NCI-H1436 (cell line): ENCODE data around the gene ZC3H8.
"Not testable (repeated sequence)": the region's sequence is repeated elsewhere in the genome, so short reads cannot be mapped to it uniquely, and the experiment has no call there.

Experiments used
- DNase-seq: peaks from one replicate; lab custom pipeline; 2025; lab: John Stamatoyannopoulos, UW

Gene ZC3H8

DNA sequence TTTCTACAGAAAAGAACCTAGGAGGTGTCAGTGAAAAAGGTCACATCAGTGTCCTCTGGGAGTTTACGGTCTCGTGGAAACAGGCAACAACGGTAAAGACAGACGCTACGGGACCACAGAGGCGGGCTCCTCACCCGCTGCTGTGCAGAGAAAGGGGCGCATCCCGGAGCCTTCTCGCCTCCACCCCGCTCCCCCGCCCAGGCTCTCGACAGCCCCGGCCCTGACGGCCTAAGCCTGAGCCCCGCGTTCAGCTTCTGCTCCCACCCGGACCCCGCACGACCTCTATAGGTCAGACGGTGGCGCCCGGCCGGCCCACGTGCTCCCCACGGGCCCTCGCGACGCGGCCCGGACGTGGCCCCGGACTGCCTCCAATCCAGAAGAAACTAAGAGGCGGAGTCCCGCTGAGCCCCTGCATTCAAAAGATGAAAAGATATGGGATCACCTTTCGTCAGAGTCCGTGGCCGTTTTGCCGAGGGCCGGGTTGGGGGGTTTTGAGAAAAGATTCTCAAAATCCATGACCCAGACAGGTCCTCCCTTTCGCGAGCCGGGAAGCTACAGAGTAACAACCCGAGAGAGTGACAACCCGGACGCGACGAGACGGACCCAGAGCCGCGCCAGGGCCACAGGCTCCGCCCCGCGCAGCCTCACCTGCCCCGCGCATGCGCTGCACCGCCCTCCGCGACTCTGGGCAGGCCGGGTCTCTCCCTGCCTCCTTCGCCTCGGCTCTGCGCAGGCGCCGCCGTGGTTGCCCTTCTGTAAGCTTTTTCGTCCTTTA lies at the start of gene ZC3H8:
ZC3H8 (minus strand) TSS at position 577 of the 775 bp plus-strand sequence; CDS start at position 516, 61 bp downstream.
- DNase-seq = peak; percentile 87

DNA sequence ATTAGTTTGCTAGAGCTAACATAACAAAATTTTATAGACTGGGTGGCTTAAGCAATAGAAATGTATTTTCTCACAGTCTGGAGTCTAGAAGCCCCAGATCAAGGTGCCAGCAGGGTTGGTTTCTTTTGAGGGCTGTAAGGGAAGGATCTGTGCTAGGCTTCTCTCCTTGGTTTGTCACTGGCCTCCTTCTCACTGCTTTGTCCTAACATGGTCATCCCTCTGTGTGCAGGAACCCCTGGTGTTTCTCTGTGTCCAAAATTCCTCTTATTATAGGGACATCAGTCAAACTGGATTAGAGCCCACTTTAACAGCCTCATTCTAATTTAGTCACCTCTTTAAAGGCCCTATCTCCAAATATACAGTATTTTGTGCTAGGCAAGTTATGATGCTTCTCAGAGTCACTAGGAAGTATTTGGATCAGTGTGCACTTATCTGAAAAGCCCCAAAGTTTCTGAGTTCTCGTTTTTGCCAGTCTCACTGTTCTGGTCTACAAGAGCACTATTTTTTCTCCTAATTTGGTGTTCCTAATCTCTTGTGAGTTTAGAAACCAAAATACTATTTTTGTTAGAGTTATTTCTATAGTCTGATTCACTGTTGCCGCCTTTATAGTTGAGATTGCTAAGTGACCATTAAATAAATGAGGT lies 49.6 kb upstream of the ZC3H8 start:
- no peak for DNase-seq

DNA sequence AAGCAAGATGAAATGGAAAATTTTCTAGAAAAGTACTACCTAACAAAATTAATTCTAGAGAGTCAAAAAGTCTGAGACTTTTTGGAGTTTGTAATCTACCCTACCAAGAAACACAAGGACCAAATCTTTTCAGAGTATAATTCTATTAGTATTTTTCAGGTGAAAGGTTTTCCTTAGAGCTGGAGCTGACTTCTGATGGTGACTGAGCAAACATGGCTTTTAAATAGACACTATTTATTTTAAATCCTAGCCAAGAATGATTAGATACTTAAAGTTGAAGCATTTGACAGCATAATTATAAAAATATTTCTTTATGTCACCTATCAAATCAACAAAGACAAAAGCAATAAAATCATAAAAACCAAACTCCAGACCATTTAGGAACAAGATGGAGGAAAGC lies 47.1 kb upstream of the ZC3H8 start:
- DNase-seq = no peak

- no peak for DNase-seq
Observed at GRCh38 chr2:112301171-112301584, 46.3 kb upstream of the ZC3H8 start.

DNA sequence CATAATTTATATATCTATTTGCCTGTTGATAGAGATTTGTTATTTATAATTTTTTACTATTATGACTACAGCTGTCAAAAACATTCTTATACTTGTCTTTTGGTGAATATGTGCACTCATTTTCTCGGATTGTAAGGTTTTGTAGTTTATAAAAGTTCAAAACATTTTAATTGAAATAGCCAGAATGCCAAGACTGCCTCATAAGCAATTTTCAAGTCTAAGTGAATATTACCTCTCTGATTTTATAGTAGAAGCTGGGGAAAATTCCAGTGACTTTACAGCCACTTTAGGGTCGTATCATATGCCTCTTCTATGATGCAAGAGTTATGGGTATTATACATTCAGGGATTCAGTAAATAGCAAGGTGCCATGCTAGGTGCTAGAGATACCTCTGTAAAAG lies 41.6 kb upstream of the ZC3H8 start:
- DNase-seq = no peak

GRCh38 chr2:112295407-112296078 lies 40.7 kb upstream of the ZC3H8 start:
- no peak for DNase-seq

GRCh38 chr2:112293636-112294401 lies 39.0 kb upstream of the ZC3H8 start:
- DNase-seq = no peak

DNA sequence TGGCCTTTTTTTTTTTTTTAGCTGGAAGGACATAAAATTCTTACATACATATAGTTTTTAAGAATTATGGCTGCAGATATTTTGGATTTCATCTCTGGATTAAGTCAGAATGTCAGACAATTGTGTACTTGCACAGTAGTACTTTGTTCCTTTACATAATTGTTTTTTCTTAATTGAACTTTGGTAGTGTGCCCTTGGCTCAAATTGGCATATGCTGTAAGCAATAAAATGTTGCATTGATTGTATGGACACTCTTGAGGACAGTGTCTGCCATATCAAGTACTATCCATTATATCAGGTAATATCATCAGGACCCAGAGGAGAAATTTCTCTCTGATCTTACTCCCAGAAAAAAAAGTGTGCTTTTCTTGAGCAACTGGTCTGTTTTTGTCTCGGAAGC lies 35.8 kb upstream of the ZC3H8 start:
- DNase-seq = no peak

DNA sequence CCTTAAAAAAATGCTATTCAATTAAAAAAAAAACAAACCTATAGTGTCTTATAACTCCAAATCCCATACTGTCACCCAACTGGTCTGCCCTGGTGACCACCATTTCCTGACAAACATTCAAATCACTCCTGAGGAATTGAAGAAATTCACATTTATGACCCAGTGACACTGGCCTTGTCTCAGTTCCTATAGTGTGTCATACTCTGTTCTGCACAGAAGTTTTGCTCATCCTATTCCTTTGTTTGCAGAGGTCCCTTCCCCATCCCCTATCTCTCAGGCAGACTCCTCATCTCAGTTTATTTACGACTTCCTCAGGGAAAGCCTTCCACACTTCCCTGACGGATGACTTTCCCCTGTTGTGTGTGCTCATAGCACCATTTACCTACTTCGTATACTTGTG lies 35.2 kb upstream of the ZC3H8 start:
- no peak for DNase-seq

DNA sequence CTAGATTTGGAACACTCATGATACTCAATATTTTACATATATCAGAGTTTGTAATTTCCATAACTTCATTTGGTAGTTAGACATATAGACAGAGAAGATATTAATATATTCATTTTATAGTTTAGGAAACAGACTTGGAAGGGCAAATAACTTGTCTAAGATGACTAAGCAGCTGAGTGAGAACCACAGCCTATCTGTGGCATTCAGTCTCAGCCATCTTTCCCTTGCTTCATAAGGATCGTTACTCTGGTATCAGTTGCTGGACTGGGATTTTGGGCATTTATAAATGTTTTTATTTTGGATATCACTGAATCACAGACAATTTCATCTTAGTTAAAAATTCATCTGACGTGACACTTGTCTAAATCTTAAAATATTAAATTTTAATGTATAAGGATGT lies 28.7 kb upstream of the ZC3H8 start:
- DNase-seq = not testable (repeated sequence)

- DNase-seq = not testable (repeated sequence)
Observed at GRCh38 chr2:112282066-112282465, 27.2 kb upstream of the ZC3H8 start.

DNA sequence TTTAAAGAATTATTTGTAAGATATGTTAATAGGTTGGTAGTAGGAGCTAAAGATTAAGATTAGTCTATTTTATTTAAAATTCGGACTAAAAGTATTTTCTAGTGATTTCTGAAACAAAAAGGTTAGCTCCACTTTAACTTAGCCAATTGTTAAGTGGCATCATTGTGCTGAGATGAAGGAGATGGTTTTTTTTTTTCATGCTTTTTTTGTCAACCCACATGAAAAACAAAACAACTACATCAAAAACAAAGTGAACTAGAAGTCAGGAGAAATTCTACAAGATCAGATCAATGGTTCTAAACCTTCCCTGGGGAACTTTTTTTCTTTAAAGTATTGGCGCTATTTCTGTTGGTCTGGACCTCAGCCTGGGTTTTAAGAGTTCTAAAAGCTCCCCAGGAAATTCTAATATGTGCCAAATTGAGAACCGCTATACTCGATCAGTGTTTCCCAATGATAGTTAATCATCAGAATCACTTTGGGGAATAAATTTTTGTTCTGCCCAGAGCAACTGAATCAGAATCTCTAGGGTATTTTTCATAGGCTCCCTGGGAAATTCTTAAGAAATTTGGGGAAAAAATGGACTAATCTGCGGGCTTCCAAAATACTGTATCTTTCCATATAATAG lies 22.9 kb upstream of the ZC3H8 start:
- DNase-seq = no peak

GRCh38 chr2:112276954-112277353 lies 22.1 kb upstream of the ZC3H8 start:
- no peak for DNase-seq

DNA sequence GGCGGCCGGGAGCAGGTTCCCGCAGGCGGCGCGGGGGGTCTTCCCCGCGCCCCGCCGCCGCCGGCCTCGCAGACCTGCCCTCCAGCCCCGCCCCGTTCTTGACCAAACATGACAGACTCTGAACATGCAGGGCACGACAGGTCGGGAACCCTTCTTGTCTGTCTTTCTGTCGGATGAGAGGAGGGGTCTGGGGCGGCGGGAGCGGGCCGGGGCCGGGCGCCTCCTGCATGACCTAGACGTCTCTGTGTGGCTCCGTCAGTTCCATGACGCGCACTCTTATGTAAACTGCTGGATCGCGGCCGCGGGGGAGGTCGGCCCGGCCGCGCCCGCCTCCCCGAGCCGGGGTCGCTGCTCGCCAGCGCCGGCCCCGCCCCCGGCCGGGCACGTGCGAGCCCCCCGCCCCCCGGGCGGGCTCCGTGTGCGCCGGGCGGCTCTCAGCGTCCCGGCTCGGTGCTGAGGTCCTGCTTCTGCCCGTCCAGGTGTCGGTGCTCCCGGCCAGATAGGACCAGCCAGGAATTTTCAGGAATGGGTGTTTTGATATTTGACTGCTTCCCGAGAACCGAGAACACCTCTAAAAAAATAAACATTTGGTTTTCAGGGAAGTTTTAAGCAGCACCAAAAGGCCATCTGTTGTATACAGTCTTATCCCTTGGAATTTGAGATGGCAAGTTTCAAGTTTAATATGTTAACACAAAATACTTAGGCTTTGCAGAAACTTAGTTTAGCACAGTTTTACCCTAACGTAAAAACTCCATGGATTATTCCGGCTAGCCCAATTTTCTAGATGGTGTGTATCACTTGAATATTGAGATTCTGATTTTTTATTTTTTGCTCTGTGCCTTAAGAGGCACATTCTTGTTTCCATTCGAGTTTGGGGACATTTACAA lies 21.3 kb upstream of the ZC3H8 start:
- peak; percentile 79 for DNase-seq

DNA sequence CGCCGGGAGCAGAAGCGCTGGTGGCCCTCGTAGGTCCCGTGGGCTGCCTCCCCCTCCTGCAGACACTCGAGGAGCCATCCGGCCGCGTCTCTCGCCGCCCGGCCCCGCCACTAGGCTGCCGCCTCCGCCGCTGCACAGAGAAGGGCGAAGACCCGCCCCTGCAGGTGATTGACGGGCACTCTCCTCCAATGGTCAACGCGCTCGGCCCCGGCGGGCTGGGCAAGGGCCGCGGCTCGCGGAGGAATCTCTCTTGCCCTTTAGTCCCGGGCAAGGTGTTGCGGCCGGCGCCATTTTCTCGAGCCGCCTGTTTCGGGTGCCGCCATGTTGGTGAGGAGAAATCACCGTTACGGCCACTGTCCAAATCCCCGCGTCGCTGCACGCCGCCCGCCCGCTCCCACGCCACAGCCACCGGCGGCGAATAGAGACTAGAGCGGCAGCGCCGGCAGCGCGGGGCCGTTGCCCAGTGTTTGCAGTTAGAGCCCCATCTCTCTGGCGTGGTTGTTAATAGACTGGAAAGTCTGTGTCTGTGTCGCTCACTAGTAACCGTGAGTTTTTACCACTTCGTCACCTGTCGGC lies 20.6 kb upstream of the ZC3H8 start, which contains the start of gene ZC3H6:
ZC3H6 (plus strand) TSS at position 287 of the 576 bp plus-strand sequence. CDS start 398 bp downstream, outside the sequence.
- peak; percentile 93 for DNase-seq

GRCh38 chr2:112273349-112273748 lies 18.5 kb upstream of the ZC3H8 start:
- DNase-seq = no peak

- no peak for DNase-seq
Observed at GRCh38 chr2:112272669-112273068, 17.8 kb upstream of the ZC3H8 start.

GRCh38 chr2:112268547-112268946 lies 13.7 kb upstream of the ZC3H8 start:
- no peak for DNase-seq

GRCh38 chr2:112262876-112263275 lies 8.0 kb upstream of the ZC3H8 start:
- DNase-seq = no peak

GRCh38 chr2:112260295-112260625 lies 5.4 kb upstream of the ZC3H8 start:
- no peak for DNase-seq
